ENCODE results near the gene MRPL50. TPM values are rescaled to one million over a fixed set of nuclear protein-coding genes. Genes with fewer than 3 reads are reported as not detected.

MRPL50 gene
- total and polyA plus RNA-seq, 5 experiments from 2014 or later = 12.9 to 21.3 (median 17.8) TPM

- ATAC-seq (no peak), DNase-seq (no peak)
- no peaks in the 10 kb centered on the region for H3K27me3 Mint-ChIP-seq
- H3K4me1 Mint-ChIP-seq = peaks cover 0 to 6% (median 0%) of the 10 kb centered on the region in 4 donors
- POLR2A ChIA-PET = no interaction called here
- H3K27ac Mint-ChIP-seq = no peak overlapping the region
- peaks cover 23 to 74% (median 66%) of the 10 kb centered on the region in 3 donors for H3K36me3 Mint-ChIP-seq
- peaks cover 27 to 92% (median 54%) of the 10 kb centered on the region in 9 donors for H3K9me3 Mint-ChIP-seq
- H3K4me3 Mint-ChIP-seq = no peak overlapping the region
These were observed 16.4 kb upstream of the MRPL50 start for GRCh38 chr9:101414839-101415238.

GRCh38 chr9:101409079-101409477 lies 10.7 kb upstream of the MRPL50 start:
- POLR2A ChIA-PET = interaction anchor here (2.2 kb wide), 1 partner anchor 10 kb away, joined by 10 read pairs; the partner anchor contains the start of genes MRPL50 and ZNF189
- no peaks in the 10 kb centered on the region for H3K27me3 Mint-ChIP-seq

GRCh38 chr9:101408374-101409078 lies 10.1 kb upstream of the MRPL50 start:
- ATAC-seq (no peak), DNase-seq (peak in 1 of 10 donors; percentile 2)
- Mint-ChIP-seq H3K27ac (peak overlapping the region in 1 of 10 donors; percentile 46), H3K9me3 (peaks cover 34 to 99% (median 67%) of the 10 kb centered on the region in 9 donors), H3K4me3 (no peak overlapping the region), H3K4me1 (peaks cover 0 to 6% (median 4%) of the 10 kb centered on the region in 4 donors), H3K36me3 (peaks cover 70 to 87% (median 75%) of the 10 kb centered on the region in 3 donors), H3K27me3 (no peaks in the 10 kb centered on the region)
- POLR2A ChIA-PET = interaction anchor here (2.2 kb wide), 1 partner anchor 10 kb away, joined by 10 read pairs; the partner anchor contains the start of genes MRPL50 and ZNF189

More at GRCh38 chr9:101409079-101409477, 10.7 kb upstream of the MRPL50 start:
- DNase-seq (no peak), ATAC-seq (no peak)
- H3K9me3 Mint-ChIP-seq = peaks cover 33 to 99% (median 65%) of the 10 kb centered on the region in 9 donors
- H3K27ac Mint-ChIP-seq = no peak overlapping the region
- H3K4me3 Mint-ChIP-seq = no peak overlapping the region
- peaks cover 0 to 5% (median 0%) of the 10 kb centered on the region in 4 donors for H3K4me1 Mint-ChIP-seq
- H3K36me3 Mint-ChIP-seq = peaks cover 66 to 84% (median 75%) of the 10 kb centered on the region in 3 donors

GRCh38 chr9:101403516-101404285 lies 5.3 kb upstream of the MRPL50 start:
- Mint-ChIP-seq H3K27me3 (no peaks in the 10 kb centered on the region), H3K9me3 (peaks cover 25 to 55% (median 46%) of the 10 kb centered on the region in 9 donors), H3K4me3 (peak overlapping the region in 2 of 10 donors; percentile 27 to 37), H3K4me1 (peaks cover 28 to 49% (median 41%) of the 10 kb centered on the region in 4 donors), H3K36me3 (peaks cover 80 to 86% (median 86%) of the 10 kb centered on the region in 3 donors), H3K27ac (no peak overlapping the region)
- no peak for DNase-seq
- POLR2A ChIA-PET = no interaction called here
- no peak for ATAC-seq

GRCh38 chr9:101400120-101400519 lies 1.7 kb upstream of the MRPL50 start:
- H3K36me3 Mint-ChIP-seq = peaks cover 52 to 66% (median 54%) of the 10 kb centered on the region in 3 donors
- H3K4me3 Mint-ChIP-seq = peak overlapping the region; percentile 98 to 100 (median 99)
- no peaks in the 10 kb centered on the region for H3K27me3 Mint-ChIP-seq
- DNase-seq = no peak
- H3K27ac Mint-ChIP-seq = peak overlapping the region; percentile 42 to 100 (median 82)
- H3K4me1 Mint-ChIP-seq = peaks cover 35 to 84% (median 71%) of the 10 kb centered on the region in 4 donors
- H3K9me3 Mint-ChIP-seq = peaks cover 8 to 25% (median 15%) of the 10 kb centered on the region in 9 donors
- POLR2A ChIA-PET = interaction anchor here (2.1 kb wide), 1 partner anchor 134 kb away, joined by 18 read pairs; the partner anchor contains the start of gene RNF20
- no peak for ATAC-seq

GRCh38 chr9:101399643-101399970 lies 1.2 kb upstream of the MRPL50 start:
- POLR2A ChIA-PET = interaction anchor here (0.7 to 2.1 kb wide), 2 partner anchors 134 to 175 kb away, joined by 4 to 18 read pairs; partner anchors contain the start of gene RNF20
- ATAC-seq (no peak), DNase-seq (no peak)
- peak overlapping the region; percentile 98 to 100 (median 99) for H3K4me3 Mint-ChIP-seq
- H3K27ac Mint-ChIP-seq = peak overlapping the region; percentile 3 to 100 (median 100)
- H3K4me1 Mint-ChIP-seq = peaks cover 38 to 90% (median 76%) of the 10 kb centered on the region in 4 donors
- no peaks in the 10 kb centered on the region for H3K27me3 Mint-ChIP-seq
- H3K36me3 Mint-ChIP-seq = peaks cover 50 to 66% (median 53%) of the 10 kb centered on the region in 3 donors
- peaks cover 3 to 19% (median 10%) of the 10 kb centered on the region in 9 donors for H3K9me3 Mint-ChIP-seq

- H3K9me3 Mint-ChIP-seq = peaks cover 2 to 15% (median 6%) of the 10 kb centered on the region in 9 donors
- no peaks in the 10 kb centered on the region for H3K27me3 Mint-ChIP-seq
- peak overlapping the region; percentile 98 to 100 (median 99) for H3K4me3 Mint-ChIP-seq
- POLR2A ChIA-PET = interaction anchor here (0.7 to 2.1 kb wide), 5 partner anchors 10 to 176 kb away, joined by 3 to 18 read pairs (median 4); partner anchors contain the start of gene RNF20
- ATAC-seq (peak in 1 of 2 donors; percentile 8), DNase-seq (peak in 2 of 10 donors; percentile 7 to 25)
- peaks cover 48 to 66% (median 52%) of the 10 kb centered on the region in 3 donors for H3K36me3 Mint-ChIP-seq
- H3K4me1 Mint-ChIP-seq = peaks cover 42 to 95% (median 82%) of the 10 kb centered on the region in 4 donors
- peak overlapping the region; percentile 99 to 100 (median 100) for H3K27ac Mint-ChIP-seq
These were observed 668 bp upstream of the MRPL50 start for GRCh38 chr9:101398930-101399642.

- POLR2A ChIA-PET = interaction anchor here (1.0 to 2.1 kb wide), 2 partner anchors 132 to 136 kb away, joined by 3 to 18 read pairs; partner anchors contain the start of gene RNF20
- Mint-ChIP-seq H3K4me3 (peak overlapping the region; percentile 98 to 100 (median 99)), H3K4me1 (peaks cover 38 to 92% (median 84%) of the 10 kb centered on the region in 4 donors), H3K27ac (peak overlapping the region; percentile 99 to 100 (median 100)), H3K36me3 (peaks cover 40 to 63% (median 52%) of the 10 kb centered on the region in 3 donors), H3K27me3 (no peaks in the 10 kb centered on the region), H3K9me3 (peaks cover 0 to 7% (median 3%) of the 10 kb centered on the region in 9 donors)
- ATAC-seq (no peak), DNase-seq (peak in 1 of 10 donors; percentile 3)
These were observed 711 bp downstream of the MRPL50 start for GRCh38 chr9:101397746-101398067.

- peaks cover 32 to 64% (median 40%) of the 10 kb centered on the region in 3 donors for H3K36me3 Mint-ChIP-seq
- peak overlapping the region in 6 of 10 donors; percentile 13 to 43 (median 35) for H3K4me3 Mint-ChIP-seq
- peak overlapping the region in 1 of 10 donors; percentile 7 for H3K27ac Mint-ChIP-seq
- POLR2A ChIA-PET = no interaction called here
- H3K4me1 Mint-ChIP-seq = peaks cover 37 to 84% (median 75%) of the 10 kb centered on the region in 4 donors
- DNase-seq = no peak
- no peak for ATAC-seq
- H3K27me3 Mint-ChIP-seq = no peaks in the 10 kb centered on the region
- peaks cover 0 to 13% (median 6%) of the 10 kb centered on the region in 9 donors for H3K9me3 Mint-ChIP-seq
These were observed 3.7 kb downstream of the MRPL50 start for GRCh38 chr9:101394687-101395086.

- Mint-ChIP-seq H3K27me3 (no peaks in the 10 kb centered on the region), H3K27ac (peak overlapping the region in 3 of 10 donors; percentile 15 to 69 (median 19)), H3K9me3 (peaks cover 0 to 13% (median 6%) of the 10 kb centered on the region in 9 donors), H3K4me3 (peak overlapping the region in 3 of 10 donors; percentile 5 to 28 (median 24)), H3K36me3 (peaks cover 32 to 77% (median 40%) of the 10 kb centered on the region in 3 donors), H3K4me1 (peaks cover 39 to 71% (median 68%) of the 10 kb centered on the region in 4 donors)
- DNase-seq (no peak), ATAC-seq (no peak)
- POLR2A ChIA-PET = no interaction called here
These were observed 5.3 kb downstream of the MRPL50 start for GRCh38 chr9:101393135-101393534.

GRCh38 chr9:101388507-101388993 lies 9.9 kb downstream of the MRPL50 start:
- ATAC-seq (no peak), DNase-seq (no peak)
- Mint-ChIP-seq H3K4me3 (no peak overlapping the region), H3K36me3 (peaks cover 25 to 53% (median 43%) of the 10 kb centered on the region in 3 donors), H3K4me1 (peaks cover 23 to 30% (median 26%) of the 10 kb centered on the region in 4 donors), H3K27ac (peak overlapping the region in 7 of 10 donors; percentile 4 to 83 (median 55)), H3K27me3 (no peaks in the 10 kb centered on the region), H3K9me3 (peaks cover 0 to 28% (median 13%) of the 10 kb centered on the region in 9 donors)
- POLR2A ChIA-PET = no interaction called here

All from naive thymus-derived CD8-positive, alpha-beta T cell (primary cell).